Heart left ventricle (tissue), 13 donors: ENCODE measurements around the gene TGM2.

Source experiments
- CTCF ChIP-seq, 12 donors: fragments of 200-600 bp; sonication (generic) in 4 of 12; IDR thresholded peaks; one replicate each; pipeline versions ENCODE4 v1.5.0 to v1.8.0; 2018 to 2022; ENCODE audit warnings: antibody characterized with exemption in 12 of 12, mild to moderate bottlenecking in 5 of 12
- POLR2A ChIP-seq, 2 donors: fragments of 450-650 bp; IDR thresholded peaks; one replicate each; pipeline ENCODE4 v1.6.1; 2017; ENCODE audit warnings: antibody characterized with exemption in 2 of 2, mild to moderate bottlenecking in 2 of 2, moderate library complexity in 2 of 2
- donor health status: ischemic (EF 13 %, LVEDD 7.1; RV severe dilation, severe dysfunction).
- donor health status: DM: no; HTN: yes; CAD: no.
- donor health status: DM: no; HTN: no; CAD: no.
- donor health status: ischemic (EF 25% LVEDD 6.9; RV normal size, moderate dysfunction).
- donor health status: ischemic (EF 25% LVEDD 5.7; RV mildly dilated, moderate dysfunction).
- donor health status: ischemic (EF 35%, LVEDD 5.7; RV mildly dilated, moderate dysfunction).
- donor health status: nonischemic (EF 11% LVEDD 7.7; RV severe dilation, severe dysfunction).
- donor health status: DM: yes; HTN: yes; CAD: no.
- donor health status: PGD.
- donor health status: ischemic (EF 29% LVEDD 5.4; RV normal size, mild dysfunction).
- donor health status: nonischemic (EF 23%, LVEDD 6.1; RV moderate dilation, normal function).

- TF ChIP-seq POLR2A (IDR thresholded peaks at IDR 0.05), result no peak
- TF ChIP-seq CTCF (IDR thresholded peaks at IDR 0.05), result no peak
Observed at GRCh38 chr20:38205001-38205400, 39.9 kb upstream of the TGM2 start.
